Measurements from ENCODE around the gene YY1.
"Not testable (repeated sequence)": the region's sequence is repeated elsewhere in the genome, so short reads cannot be mapped to it uniquely, and the experiment has no call there.

The YY1 gene

DNA sequence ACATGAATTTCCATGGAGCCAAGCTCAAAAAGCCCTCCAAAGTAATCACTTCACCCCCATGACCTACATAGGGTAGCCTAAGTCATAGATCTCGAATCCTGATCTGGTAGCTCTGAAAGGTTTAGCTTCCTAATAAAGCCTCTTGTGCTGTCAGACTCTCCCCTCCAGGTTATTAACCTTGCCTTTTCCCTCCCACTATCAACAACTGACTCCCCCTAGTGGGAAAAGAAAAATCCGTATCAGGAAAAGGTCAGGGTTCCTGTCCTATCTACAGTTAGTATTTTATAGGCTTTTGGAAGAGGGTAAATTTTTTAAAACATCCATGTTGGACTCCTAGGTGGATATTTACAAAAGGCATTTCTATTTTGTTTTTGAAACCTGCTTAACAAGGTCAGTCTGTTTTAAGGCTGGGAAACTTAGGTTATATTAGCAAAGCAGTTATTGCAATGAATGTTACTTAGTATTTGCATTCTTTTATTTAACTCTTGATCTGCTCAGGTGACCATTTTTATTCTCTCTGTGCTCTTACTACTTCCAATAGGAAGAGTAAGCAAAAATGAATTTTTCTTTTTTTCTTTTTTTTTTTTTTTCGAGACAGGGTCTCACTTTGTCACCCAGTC is 8.0 kb downstream of the YY1 start:
- no peak for DNase-seq

DNA sequence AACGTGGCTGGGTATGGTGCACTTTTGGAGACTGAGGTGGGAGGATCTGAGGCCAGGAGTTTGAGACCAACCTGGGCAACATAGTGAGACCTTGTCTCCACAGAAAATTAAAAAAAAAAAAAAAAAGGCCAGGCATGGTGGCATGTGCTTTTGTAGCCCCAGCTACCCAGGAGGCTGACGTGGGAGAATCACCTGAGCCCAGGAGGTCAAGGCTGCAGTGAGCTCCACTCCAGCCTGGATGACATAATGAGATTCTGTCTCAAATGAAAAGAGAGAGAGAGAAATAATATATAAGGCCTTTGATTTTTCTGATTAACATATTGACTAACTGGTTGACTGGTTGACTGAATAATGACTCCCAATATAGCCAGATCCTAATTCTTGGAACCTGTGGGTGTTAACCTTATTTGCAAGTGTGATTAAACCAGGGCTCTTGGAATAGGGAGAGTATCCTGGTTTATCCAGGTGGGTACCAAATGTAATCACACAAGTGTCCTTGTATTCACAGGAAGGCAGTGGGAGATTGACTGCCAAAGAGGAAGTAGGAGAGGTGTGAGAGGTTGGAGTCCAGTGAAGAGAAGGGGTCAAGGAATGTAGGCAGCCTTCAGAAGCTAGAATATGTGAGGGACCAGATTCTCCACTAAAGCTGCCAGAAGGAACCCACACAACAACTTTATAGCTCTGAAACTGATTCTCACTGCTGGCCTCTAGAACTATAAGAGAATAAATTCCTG is 12.0 kb downstream of the YY1 start:
- DNase-seq, result no peak

DNA sequence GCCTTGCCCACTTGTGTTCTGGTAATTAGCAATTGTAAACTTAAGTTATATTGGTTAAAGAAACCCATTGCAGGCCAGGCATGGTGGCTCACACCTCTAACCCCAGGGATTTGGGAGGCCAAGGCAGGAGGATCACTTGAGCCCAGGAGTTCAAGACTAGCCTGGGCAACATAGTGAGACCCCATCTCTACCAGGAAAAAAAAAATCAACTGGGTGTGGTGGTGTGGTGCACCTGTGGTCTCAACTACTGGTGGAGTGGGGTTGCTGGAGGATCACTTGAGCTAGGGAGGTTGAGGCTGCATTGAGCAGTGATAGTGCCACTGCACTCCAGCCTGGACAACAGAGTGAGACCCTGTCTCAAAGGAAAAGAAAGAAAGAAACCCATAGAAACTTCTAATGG is 13.7 kb downstream of the YY1 start:
- no peak for DNase-seq

DNA sequence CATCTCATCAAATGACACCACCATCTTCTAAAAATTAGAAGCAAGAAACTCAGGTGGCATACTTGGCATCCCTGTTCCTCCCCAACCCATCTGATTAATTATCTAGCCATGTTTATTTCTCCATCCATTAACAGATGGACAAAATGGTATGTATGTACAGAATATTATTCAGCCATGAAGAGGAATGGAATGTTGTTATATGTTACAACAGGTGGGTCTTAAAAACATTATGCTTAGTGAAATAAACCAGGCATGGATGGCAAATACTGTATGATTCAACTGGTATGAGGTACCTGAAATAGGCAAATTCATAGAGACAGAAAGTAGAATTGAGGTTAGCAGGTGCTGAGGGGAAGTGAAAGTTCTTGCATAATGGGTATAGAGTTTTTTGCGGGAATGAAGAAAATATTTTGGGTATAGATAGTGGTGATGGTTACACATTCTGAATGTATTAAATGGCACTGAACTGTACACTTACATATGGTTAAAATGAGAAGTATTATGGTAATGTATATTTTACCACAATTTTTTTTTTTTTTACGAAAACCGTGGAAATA is 17.5 kb downstream of the YY1 start:
- no peak for DNase-seq

DNA sequence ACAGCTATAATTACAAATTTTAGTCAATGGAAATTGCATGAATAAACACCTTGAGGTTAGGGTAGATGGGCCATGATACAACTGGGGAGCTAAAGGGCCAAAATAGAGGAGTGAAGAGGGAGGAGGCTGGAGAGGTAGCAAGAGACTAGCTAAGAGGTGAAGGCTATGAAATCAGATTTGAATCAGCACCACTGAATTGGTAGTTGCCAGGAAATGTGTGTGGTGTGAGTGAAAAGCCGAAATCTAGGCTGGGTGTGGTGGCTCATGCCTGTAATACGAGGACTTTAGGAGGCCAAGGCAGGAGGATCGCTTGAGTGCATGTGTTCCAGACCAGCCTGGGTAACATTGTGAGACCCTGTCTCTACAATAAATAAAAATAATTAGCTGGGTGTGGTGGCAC is 22.7 kb downstream of the YY1 start:
- no peak for DNase-seq

DNA sequence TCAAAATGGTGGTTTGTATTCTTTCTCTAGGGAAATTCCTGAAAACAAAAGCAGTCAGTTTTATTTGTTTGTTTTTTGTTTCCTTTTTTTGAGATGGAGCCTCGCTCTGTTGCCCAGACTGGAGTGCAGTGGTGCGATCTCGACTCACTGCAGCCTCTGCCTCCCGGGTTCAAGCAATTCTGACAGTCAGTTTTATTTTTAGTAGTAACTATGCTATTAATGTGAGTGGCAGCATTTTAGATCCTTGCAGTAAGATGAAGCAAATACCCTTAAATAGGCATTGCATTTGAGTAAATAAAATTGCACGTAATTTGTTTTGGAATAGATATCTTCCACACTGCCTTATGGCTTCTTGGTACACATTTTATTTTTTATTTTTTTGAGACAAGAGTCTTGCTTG is 23.6 kb downstream of the YY1 start:
- DNase-seq, result no peak

DNA sequence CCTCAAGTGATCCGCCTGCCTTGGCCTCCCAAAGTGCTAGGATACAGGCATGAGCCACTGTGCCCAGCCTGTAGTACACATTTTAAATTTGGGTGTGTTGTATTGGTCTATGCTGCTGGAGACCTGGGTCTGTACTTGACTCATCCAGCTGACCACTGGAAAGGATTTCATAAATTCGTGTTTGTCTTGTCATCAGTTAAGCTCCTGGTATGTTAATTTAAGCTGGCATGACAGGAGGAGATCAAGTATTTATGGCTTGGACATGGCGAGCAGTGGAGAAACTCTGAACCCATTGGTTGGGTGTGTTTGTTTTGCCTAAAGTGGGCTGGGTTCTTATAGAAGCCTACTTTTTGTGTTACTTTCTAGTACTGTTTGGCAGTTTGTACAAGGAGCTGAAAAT is 24.2 kb downstream of the YY1 start:
- no peak for DNase-seq

DNA sequence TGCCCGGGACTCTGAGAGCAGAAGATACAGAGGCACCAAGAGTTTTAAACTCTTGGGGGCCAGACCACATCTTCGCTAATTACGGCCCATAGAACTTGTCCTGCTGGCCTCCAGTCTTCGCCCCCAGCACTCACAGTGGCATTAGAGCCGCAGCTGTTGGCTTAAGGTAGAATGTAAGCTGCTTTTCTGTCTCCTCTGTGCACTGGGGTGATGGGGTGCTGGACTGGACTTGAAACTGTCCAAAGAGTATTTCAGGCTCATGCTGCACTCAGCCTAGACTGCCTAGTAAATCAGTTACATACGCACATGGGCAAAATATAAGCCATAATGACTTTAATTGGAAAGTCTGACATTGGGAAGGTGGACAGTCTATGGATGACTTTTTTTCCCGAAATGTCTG is 29.0 kb downstream of the YY1 start:
- DNase-seq, result no peak

- DNase-seq, result no peak
Observed at GRCh38 chr14:100268591-100269207, 29.8 kb downstream of the YY1 start.

- peak in 1 of 2 donors; percentile 44 for DNase-seq
Observed at GRCh38 chr14:100271247-100271939, 32.4 kb downstream of the YY1 start.

DNA sequence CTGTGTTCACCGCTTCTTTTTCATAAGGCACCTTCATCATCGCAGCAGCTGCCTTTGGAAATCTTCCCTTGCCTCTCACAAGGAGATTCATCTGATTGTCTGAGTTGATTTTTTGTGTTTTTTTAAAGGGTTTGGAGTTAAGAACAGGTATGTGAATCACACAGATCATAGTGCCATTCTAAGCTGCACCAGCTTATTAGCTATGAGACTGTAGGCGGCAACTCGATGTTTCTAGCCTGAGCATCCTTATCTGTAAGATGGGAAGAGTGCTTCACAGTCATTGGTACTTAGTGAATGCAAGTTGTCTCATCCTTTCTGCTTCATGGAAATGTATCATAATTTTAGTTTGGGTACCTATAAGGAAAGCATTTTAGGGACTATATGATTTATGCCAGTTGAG is 35.3 kb downstream of the YY1 start:
- no peak for DNase-seq

- DNase-seq, result no peak
Observed at GRCh38 chr14:100275214-100275613, 36.3 kb downstream of the YY1 start.

DNA sequence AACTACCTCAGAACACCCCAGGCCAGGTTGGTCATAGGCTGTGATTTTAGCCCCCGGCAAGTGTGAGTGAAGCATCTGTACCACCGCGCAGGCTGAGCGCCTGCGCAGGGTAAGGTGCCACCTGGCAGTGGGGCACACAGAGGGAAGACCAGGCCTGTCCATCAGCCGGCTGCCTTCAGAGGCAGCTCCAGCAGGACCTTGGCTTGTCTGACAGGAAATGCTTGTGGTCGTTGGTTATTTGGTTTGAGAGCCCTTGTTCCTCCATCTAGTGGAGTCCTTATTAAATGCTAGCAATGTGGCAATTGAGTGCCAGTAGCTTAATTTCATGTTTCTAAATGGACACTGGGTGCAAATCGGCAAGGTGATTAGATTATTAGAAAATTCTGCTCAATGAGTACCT is 39.8 kb downstream of the YY1 start:
- DNase-seq, result no peak

GRCh38 chr14:100279133-100279532 is 40.2 kb downstream of the YY1 start:
- no peak for DNase-seq

DNA sequence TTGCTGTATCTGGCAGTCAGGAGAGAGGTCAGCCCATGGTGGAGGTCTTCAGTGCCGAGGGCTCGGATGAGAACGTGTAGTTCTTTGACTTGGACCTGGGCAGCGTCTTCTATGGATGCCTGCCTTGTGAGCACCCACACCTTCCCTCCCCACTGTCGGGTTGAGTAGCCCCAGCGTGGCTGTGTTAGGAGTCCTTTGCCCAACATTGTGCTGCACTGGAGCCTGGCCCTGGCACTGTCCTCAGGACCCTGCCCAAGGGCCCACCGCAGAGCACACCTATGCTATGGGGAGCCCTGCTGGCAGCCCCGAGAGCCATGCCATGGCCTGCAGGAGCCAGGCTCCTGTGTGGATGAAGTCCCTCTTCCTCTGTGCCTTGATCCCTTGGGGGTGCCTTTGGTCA is 40.6 kb downstream of the YY1 start:
- DNase-seq, result no peak

DNA sequence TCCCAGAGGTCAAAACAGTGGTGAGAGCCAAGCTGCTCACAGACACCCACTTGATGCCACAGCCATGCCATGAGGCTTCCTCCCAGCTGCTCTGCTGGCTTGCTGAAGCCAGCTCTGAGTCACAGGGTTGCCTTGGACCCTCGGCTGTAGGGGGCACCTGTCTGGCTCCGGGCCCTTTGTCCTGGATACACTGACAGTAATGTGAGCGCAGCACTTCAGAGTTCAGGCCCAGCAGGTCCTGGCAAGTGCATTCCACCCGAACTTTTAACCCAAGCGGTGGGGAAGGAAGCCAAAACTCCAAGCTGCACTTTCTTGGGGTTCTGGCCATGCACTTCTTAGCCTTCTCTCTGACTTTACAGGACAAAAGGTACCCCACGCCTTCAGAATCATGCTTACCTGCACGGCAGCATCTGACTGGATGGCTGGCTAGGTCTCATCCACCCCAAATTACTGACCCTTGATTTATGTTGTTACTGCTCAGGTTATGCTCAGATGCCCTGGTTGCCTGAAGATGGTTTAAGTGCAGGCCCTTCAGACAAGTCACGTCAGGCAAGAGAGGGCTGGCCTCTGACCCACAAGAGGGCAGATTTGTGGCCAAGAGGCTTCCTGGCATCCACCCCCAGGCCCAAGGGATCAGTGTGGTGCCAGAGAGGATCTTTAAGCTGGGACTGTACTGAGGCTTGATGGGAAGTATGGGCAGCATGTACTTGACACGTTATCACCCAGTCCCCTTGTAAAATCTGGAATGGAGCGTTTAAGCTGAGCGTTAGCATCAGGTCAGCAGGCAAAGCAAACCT is 42.5 kb downstream of the YY1 start:
- no peak for DNase-seq

DNA sequence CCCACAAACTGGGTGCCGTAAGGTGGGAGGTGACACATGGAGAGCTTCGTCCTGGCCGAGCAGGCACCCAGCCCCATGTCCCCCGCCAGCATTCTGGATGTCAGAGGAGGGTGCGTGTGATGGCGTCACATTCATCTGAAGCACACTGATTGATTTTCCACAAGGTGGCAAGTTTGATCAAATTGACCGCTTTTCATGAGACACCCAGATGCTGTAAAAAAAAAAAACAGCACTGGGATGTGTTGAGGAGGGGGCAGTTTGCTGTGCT is 43.1 kb downstream of the YY1 start:
- no peak for DNase-seq

GRCh38 chr14:100282766-100283419 is 43.9 kb downstream of the YY1 start:
- no peak for DNase-seq

DNA sequence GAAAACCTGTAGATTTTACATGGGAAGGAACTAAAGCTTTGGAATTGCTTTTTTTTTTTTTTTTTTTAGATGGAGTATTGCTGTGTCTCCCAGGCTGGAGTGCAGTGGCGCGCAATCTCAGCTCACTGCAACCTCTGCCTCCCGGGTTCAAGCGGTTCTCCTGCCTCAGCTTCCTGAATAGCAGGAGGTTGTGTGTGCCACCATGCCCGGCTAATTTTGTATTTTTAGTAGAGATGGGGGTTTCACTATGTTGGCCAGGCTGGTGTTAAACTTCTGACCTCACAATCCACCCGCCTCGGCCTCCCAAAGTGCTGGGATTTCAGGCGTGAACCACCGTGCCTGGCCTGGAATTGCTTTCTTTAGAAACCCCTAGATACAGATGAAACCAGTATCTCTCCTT is 44.5 kb downstream of the YY1 start:
- not testable (repeated sequence) for DNase-seq

DNA sequence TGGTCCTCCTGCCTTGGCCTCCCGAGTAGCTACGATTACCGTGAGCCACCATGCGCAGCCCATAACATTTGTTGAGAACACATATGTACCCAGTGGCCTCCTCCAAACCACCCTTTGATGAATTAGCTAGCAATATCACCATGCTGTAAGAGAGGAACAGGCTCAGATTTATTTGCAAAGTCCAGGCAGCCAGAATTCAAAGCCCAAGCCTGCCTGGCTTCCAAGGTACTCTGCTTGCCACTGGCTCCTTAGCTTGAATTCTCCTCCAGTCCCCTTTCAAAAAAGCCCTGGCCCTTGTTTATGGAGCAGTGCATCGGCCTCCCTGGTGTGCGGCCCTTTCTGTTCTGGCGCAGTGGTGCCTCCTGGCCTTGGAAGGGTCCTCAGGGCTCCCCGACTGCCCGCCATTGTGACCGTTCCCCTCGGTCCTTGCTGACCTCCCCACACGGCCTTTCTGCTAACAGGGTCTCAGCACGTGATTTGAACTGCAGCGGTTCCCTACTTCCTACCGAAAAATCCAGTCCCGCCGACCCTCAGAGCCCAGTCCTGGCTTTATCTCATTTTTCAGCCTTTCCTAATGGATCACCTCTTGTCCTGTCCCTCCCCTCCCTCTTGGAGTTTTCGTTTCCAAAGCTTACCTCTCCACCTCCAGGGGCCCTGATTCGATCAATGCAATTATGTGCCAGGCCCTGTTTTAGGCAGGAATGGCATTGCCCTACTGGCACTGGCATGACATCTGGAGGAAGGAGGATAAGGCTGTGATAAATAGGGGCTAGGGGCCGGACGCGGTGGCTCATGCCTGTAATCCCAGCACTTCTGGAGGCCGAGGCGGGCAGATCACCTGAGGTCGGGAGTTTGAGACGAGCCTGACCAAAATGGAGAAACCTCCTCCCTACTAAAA is 45.3 kb downstream of the YY1 start:
- DNase-seq, result no peak

All from activated CD4-positive, alpha-beta T cell treated with anti-CD3 and anti-CD28 coated beads for 4 hours (primary cell).